OCI-LY7 (cell line): ENCODE measurements around the gene CIAO2B.

Experiments
- EZH2phosphoT487 ChIP-seq: fragments of 200-600 bp; sonication (generic); IDR thresholded peaks from 2 replicates; pipeline ENCODE4 v1.6.1; 2018; ENCODE audit warnings: low read depth, borderline replicate concordance, mild to moderate bottlenecking, mixed run types, antibody characterized with exemption, low read length, moderate library complexity, mixed read lengths
- TF ChIP-seq, protein P1 (sequence below): fragments of 200-600 bp; sonication (generic); conservative IDR thresholded peaks from 2 replicates; pipeline ENCODE4 v1.5.1; 2014; ENCODE audit warnings: mild to moderate bottlenecking, antibody characterized with exemption, low read length, moderate library complexity, mixed read lengths

GRCh38 chr16:66904846-66905632 lies 29.2 kb downstream of the CIAO2B start:
- TF ChIP-seq EZH2phosphoT487: no peak
- TF ChIP-seq, protein P1, sequence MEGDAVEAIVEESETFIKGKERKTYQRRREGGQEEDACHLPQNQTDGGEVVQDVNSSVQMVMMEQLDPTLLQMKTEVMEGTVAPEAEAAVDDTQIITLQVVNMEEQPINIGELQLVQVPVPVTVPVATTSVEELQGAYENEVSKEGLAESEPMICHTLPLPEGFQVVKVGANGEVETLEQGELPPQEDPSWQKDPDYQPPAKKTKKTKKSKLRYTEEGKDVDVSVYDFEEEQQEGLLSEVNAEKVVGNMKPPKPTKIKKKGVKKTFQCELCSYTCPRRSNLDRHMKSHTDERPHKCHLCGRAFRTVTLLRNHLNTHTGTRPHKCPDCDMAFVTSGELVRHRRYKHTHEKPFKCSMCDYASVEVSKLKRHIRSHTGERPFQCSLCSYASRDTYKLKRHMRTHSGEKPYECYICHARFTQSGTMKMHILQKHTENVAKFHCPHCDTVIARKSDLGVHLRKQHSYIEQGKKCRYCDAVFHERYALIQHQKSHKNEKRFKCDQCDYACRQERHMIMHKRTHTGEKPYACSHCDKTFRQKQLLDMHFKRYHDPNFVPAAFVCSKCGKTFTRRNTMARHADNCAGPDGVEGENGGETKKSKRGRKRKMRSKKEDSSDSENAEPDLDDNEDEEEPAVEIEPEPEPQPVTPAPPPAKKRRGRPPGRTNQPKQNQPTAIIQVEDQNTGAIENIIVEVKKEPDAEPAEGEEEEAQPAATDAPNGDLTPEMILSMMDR: no peak
